MM.1S (cell line): Measurements from ENCODE around the gene FNDC10.

Source experiments
- EZH2phosphoT487 ChIP-seq: fragments of 300-600 bp; sonication (generic); IDR thresholded peaks from 2 replicates; pipeline ENCODE4 v1.6.1; 2018; ENCODE audit warnings: antibody characterized with exemption, low read length
- TF ChIP-seq, protein P1 (sequence below): fragments of 300-600 bp; sonication (generic); IDR thresholded peaks from 2 replicates; pipeline ENCODE4 v1.5.1; 2016; ENCODE audit warnings: antibody characterized with exemption, low read length, mixed read lengths

- TF ChIP-seq, protein P1, sequence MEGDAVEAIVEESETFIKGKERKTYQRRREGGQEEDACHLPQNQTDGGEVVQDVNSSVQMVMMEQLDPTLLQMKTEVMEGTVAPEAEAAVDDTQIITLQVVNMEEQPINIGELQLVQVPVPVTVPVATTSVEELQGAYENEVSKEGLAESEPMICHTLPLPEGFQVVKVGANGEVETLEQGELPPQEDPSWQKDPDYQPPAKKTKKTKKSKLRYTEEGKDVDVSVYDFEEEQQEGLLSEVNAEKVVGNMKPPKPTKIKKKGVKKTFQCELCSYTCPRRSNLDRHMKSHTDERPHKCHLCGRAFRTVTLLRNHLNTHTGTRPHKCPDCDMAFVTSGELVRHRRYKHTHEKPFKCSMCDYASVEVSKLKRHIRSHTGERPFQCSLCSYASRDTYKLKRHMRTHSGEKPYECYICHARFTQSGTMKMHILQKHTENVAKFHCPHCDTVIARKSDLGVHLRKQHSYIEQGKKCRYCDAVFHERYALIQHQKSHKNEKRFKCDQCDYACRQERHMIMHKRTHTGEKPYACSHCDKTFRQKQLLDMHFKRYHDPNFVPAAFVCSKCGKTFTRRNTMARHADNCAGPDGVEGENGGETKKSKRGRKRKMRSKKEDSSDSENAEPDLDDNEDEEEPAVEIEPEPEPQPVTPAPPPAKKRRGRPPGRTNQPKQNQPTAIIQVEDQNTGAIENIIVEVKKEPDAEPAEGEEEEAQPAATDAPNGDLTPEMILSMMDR = no peak
- no peak for TF ChIP-seq EZH2phosphoT487
These were observed 32.0 kb upstream of the FNDC10 start, which contains the start of gene MMP23B for GRCh38 chr1:1631782-1632420.
